HepG2 (cell line): ENCODE measurements around the gene MVP. TPM values are rescaled to one million over a fixed set of nuclear protein-coding genes. Genes with fewer than 3 reads are reported as not detected.

ENCODE experiments used
- ETS1 ChIP-seq: sonication (generic); formaldehyde crosslinking; IDR thresholded peaks from 2 replicates; pipeline ENCODE4 v1.4.0; 2020; ENCODE audit warnings: missing genetic modification reagents
- ETV6 ChIP-seq: sonication (generic); formaldehyde crosslinking; conservative IDR thresholded peaks from 2 replicates; pipeline ENCODE4 v1.4.0; 2020; ENCODE audit warnings: missing genetic modification reagents
- NKX3-1 ChIP-seq: sonication (generic); formaldehyde crosslinking; IDR thresholded peaks from 2 replicates; pipeline ENCODE4 v1.5.0; 2020; ENCODE audit warnings: missing genetic modification reagents
- polyA plus RNA-seq, 8 experiments: library from polyadenylated mRNA; depleted of rRNA in 3 of 8; stranded (reverse) in 7 of 8; unstranded in 1 of 8; fragments of >200 nt; fragmentation: Illumina TruSeq in 4 of 8; extraction: Trizol in 4 of 8; gene quantifications; 2 replicates each; pipeline versions ENCODE4 v1.2.1 to v1.2.3, GENCODE V29; 2011 to 2016; ENCODE audit warnings: low read depth in 4 of 8, missing spikeins in 1 of 8, mixed read lengths in 1 of 8; ENCODE audit not compliant: insufficient read depth in 1 of 8
- total RNA-seq, 5 experiments: library from RNA; depleted of rRNA; stranded (reverse); fragments of >200 nt; fragmentation: Illumina TruSeq; extraction: Trizol; gene quantifications; 2 replicates each; pipeline ENCODE4 v1.2.3, GENCODE V29; 2016; ENCODE audit warnings: low read depth in 1 of 5
- TF ChIP-seq, protein P1 (sequence below): sonication (generic); formaldehyde crosslinking; IDR thresholded peaks from 2 replicates; pipeline ENCODE4 v1.4.0; 2020; ENCODE audit warnings: mild to moderate bottlenecking, missing genetic modification reagents

Gene MVP
- total and polyA plus RNA-seq, 2 of the 13 experiments (the other 11 are each of a cell fraction or from before 2014, with no cell fraction given), result 22.9 to 43.5 TPM

DNA sequence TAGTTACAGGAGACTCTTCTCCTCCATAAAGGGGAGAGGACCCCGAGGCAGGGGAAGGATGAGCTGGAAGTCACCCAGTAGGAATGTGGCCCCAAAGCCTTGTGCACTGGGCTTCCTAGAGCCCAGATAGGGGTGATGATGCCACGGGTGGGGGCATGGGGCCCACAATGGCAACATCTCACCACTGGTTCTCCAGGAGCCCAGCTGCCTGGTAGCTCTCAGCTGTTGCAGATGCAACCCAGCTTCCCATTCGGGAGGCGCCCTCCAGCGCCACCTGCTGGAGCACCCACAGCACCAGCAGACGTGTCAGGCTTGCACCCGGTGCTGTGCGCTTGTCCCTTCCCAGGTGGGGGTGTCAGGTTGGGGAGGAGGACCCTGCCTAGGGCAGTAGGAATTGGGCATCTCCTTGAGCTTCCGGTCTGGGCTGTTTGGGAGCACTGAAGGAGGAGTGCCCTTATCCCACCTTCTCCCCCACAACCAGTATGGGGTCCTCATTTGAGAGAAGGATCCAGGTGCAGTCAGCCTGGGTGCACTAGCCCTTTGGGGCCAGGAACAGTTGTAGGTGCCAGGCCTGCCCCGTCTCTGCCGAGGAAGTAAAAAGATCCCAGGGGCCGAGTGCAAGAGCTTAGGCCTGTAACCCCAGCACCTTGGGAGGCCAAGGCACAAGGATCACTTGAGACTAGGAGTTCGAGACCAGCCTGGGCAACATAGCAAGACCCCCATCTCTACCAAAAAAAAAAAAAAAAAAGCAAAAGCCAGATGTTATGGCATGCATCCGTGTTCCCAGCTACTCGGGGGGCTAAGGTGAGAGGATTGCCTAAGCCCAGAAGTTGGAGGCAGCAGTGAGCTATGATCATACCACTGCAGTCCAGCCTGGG is 28.4 kb downstream of the MVP start (continued):
- TF ChIP-seq, protein P1, sequence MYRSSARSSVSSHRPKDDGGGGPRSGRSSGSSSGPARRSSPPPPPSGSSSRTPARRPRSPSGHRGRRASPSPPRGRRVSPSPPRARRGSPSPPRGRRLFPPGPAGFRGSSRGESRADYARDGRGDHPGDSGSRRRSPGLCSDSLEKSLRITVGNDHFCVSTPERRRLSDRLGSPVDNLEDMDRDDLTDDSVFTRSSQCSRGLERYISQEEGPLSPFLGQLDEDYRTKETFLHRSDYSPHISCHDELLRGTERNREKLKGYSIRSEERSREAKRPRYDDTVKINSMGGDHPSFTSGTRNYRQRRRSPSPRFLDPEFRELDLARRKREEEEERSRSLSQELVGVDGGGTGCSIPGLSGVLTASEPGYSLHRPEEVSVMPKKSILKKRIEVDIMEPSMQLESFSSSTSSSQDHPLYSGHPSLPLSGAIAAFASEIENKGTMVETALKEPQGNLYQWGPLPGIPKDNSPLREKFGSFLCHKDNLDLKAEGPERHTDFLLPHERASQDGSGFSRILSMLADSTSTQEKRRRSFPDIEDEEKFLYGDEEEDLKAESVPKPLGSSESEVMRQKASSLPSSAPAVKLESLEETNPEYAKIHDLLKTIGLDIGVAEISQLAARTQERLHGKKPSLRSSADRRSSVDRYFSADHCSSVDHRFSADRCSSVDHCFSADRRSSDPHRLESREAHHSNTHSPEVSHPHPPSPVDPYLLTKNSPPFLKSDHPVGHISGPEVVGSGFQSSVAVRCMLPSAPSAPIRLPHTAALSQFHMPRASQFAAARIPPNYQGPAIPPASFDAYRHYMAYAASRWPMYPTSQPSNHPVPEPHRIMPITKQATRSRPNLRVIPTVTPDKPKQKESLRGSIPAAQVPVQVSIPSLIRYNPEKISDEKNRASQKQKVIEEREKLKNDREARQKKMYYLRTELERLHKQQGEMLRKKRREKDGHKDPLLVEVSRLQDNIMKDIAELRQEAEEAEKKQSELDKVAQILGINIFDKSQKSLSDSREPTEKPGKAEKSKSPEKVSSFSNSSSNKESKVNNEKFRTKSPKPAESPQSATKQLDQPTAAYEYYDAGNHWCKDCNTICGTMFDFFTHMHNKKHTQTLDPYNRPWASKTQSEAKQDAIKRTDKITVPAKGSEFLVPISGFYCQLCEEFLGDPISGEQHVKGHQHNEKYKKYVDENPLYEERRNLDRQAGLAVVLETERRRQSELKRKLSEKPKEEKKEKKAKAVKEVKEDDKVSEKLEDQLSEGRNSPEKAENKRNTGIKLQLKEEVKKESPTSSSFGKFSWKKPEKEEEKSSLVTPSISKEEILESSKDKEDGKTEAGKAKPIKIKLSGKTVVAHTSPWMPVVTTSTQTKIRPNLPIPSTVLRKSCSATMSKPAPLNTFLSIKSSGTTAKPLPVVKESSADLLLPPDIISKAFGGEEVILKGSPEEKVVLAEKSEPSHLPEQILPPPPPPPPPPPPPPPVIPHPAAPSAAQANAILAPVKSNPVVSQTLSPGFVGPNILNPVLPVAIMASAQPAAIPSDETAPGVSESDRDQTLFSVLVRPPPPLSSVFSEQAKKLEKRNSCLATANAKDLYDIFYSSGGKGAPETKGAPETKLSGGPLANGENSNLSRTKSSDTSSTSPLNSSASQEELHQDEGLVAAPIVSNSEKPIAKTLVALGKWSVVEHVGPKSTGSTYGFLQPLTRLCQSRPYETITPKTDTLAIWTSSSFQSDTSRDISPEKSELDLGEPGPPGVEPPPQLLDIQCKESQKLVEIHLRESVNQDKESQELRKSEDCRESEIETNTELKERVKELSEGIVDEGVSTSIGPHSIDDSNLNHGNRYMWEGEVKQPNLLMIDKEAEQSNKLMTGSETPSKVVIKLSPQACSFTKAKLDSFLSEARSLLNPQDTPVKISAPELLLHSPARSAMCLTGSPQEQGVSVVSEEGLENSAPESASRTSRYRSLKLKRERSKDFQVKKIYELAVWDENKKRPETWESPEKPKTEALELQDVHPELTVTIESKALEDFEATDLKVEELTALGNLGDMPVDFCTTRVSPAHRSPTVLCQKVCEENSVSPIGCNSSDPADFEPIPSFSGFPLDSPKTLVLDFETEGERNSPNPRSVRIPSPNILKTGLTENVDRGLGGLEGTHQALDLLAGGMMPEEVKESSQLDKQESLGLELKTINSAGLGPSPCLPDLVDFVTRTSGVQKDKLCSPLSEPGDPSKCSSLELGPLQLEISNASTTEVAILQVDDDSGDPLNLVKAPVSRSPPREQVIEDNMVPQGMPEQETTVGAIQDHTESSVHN (CRISPR knock-in tag), result no peak; the same call in 1 of the 2 replicates
- TF ChIP-seq ETS1 (CRISPR knock-in tag) (no peak), ETV6 (peak; percentile 83; the same call in 1 of the 2 replicates), NKX3-1 (CRISPR knock-in tag) (no peak)
